ENCODE results near the gene ADGRD1. TPM values are rescaled to one million over a fixed set of nuclear protein-coding genes. Genes with fewer than 3 reads are reported as not detected.

The ADGRD1 gene
- total and polyA plus RNA-seq, 8 donors: 1.4 to 7.3 (median 5.2) TPM

- ATAC-seq (no peak), FAIRE-seq (no peak), DNase-seq (peak in 1 of 6 donors; percentile 14)
- intact Hi-C loops (cut with DNase I): no loop called here
- Histone ChIP-seq H3K9me3 (no peaks in the 10 kb centered on the region), H3K4me1 (no peaks in the 10 kb centered on the region), H3K36me3 (no peaks in the 10 kb centered on the region), H3K27ac (no peak overlapping the region), H3K4me3 (no peak overlapping the region), H3K27me3 (no peaks in the 10 kb centered on the region)
- TF ChIP-seq CTCF (IDR thresholded peaks at IDR 0.05): no peak
- WGBS, 2 donors: 81% methylated on average over 29 of the region's 29 CpGs
Measured at GRCh38 chr12:131028587-131029338, 75.1 kb downstream of the ADGRD1 start.

- ATAC-seq: no peak
- H3K27me3 ChIP-seq: no peaks in the 10 kb centered on the region
- no peaks in the 10 kb centered on the region for H3K4me1 ChIP-seq
- no peak overlapping the region for H3K4me3 ChIP-seq
- no peaks in the 10 kb centered on the region for H3K36me3 ChIP-seq
- intact Hi-C loops (cut with DNase I): no loop called here
- no peak overlapping the region for H3K27ac ChIP-seq
- TF ChIP-seq CTCF (IDR thresholded peaks at IDR 0.05): no peak
- no peaks in the 10 kb centered on the region for H3K9me3 ChIP-seq
- DNase-seq: peak in 1 of 6 donors; percentile 9
- FAIRE-seq: no peak
- 87 to 90% methylated on average over 35 of the region's 35 CpGs for WGBS, 2 donors
Measured at GRCh38 chr12:131030472-131031328, 77.0 kb downstream of the ADGRD1 start.

GRCh38 chr12:131032082-131032750 lies 78.5 kb downstream of the ADGRD1 start:
- intact Hi-C loops (cut with DNase I): no loop called here
- 81 to 85% methylated on average over 28 of the region's 28 CpGs for WGBS, 2 donors
- H3K27ac ChIP-seq: no peak overlapping the region
- no peaks in the 10 kb centered on the region for H3K36me3 ChIP-seq
- H3K4me3 ChIP-seq: no peak overlapping the region
- no peak for DNase-seq
- no peak for TF ChIP-seq CTCF (IDR thresholded peaks at IDR 0.05)
- ATAC-seq: no peak
- H3K9me3 ChIP-seq: no peaks in the 10 kb centered on the region
- H3K4me1 ChIP-seq: no peaks in the 10 kb centered on the region
- no peaks in the 10 kb centered on the region for H3K27me3 ChIP-seq
- FAIRE-seq: no peak

- Histone ChIP-seq H3K36me3 (no peaks in the 10 kb centered on the region), H3K27ac (no peak overlapping the region), H3K27me3 (no peaks in the 10 kb centered on the region), H3K9me3 (no peaks in the 10 kb centered on the region), H3K4me1 (no peaks in the 10 kb centered on the region), H3K4me3 (no peak overlapping the region)
- ATAC-seq (no peak), DNase-seq (no peak), FAIRE-seq (no peak)
- TF ChIP-seq CTCF (IDR thresholded peaks at IDR 0.05): no peak
- intact Hi-C loops (cut with DNase I): no loop called here
- 85 to 87% methylated on average over 14 to 16 of the region's 16 CpGs for WGBS, 2 donors
Measured at GRCh38 chr12:131033486-131033885, 79.8 kb downstream of the ADGRD1 start.

Measured in pancreas (tissue), 10 donors.